Fibroblast of villous mesenchyme (primary cell): ENCODE data around the gene FBXL16. TPM values are rescaled to one million over a fixed set of nuclear protein-coding genes. Genes with fewer than 3 reads are reported as not detected.

Experiments used
- DNase-seq: peaks from one replicate; pipeline ENCODE4 v3.0.0-alpha.2; 2010; ENCODE audit warnings: low read depth
- H3K4me3 ChIP-seq: 2 replicates; pipeline ENCODE4 v1.5.1; 2011; ENCODE audit warnings: low read depth, mild to moderate bottlenecking, low read length
- total RNA-seq: library from RNA; depleted of rRNA; stranded (reverse); fragments of >200 nt; gene quantifications from 2 replicates; pipeline ENCODE4 v1.2.3, GENCODE V29; 2012
- TF ChIP-seq, protein P1 (sequence below): IDR thresholded peaks from 2 replicates; pipeline ENCODE4 v1.5.1; 2012; ENCODE audit warnings: low read depth, mild to moderate bottlenecking, low read length; ENCODE audit not compliant: insufficient read depth

FBXL16 gene
- total RNA-seq, 1 donor, result under 0.01 TPM

DNA sequence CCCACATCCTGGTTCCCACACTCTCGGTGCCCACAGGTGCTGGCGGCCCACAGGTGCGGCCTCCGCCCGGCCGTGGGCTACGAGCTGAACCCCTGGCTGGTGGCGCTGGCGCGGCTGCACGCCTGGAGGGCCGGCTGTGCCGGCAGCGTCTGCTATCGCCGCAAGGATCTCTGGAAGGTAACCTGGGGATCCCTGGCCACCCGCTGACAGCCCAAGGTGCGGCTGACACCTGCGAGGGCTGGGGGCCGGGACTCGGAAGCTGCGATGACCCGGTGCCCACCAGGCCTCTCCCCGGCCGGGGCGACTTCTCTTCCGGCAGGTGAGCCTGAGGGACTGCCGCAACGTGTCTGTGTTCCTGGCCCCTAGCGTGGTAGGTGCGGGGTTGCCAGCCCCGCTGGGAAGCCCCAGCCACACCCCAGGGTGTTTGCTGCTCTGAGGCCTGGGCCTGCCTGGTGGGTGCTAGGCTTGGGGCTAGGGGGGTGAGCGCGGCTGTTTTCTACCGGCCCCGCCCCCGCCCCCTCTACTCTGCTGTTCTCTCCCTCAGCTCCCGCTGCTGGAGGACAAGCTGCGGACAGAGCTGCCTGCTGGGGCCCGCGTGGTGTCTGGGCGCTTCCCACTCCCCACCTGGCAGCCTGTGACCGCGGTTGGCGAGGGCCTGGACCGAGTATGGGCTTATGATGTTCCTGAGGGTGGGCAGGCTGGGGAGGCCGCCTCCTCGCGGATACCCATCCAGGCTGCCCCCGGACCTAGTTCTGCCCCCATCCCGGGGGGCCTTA, 16.4 kb upstream of the FBXL16 start:
- TF ChIP-seq, protein P1, sequence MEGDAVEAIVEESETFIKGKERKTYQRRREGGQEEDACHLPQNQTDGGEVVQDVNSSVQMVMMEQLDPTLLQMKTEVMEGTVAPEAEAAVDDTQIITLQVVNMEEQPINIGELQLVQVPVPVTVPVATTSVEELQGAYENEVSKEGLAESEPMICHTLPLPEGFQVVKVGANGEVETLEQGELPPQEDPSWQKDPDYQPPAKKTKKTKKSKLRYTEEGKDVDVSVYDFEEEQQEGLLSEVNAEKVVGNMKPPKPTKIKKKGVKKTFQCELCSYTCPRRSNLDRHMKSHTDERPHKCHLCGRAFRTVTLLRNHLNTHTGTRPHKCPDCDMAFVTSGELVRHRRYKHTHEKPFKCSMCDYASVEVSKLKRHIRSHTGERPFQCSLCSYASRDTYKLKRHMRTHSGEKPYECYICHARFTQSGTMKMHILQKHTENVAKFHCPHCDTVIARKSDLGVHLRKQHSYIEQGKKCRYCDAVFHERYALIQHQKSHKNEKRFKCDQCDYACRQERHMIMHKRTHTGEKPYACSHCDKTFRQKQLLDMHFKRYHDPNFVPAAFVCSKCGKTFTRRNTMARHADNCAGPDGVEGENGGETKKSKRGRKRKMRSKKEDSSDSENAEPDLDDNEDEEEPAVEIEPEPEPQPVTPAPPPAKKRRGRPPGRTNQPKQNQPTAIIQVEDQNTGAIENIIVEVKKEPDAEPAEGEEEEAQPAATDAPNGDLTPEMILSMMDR, result no peak
- H3K4me3 ChIP-seq, result peak overlapping the region; percentile 71
- no peak for DNase-seq

DNA sequence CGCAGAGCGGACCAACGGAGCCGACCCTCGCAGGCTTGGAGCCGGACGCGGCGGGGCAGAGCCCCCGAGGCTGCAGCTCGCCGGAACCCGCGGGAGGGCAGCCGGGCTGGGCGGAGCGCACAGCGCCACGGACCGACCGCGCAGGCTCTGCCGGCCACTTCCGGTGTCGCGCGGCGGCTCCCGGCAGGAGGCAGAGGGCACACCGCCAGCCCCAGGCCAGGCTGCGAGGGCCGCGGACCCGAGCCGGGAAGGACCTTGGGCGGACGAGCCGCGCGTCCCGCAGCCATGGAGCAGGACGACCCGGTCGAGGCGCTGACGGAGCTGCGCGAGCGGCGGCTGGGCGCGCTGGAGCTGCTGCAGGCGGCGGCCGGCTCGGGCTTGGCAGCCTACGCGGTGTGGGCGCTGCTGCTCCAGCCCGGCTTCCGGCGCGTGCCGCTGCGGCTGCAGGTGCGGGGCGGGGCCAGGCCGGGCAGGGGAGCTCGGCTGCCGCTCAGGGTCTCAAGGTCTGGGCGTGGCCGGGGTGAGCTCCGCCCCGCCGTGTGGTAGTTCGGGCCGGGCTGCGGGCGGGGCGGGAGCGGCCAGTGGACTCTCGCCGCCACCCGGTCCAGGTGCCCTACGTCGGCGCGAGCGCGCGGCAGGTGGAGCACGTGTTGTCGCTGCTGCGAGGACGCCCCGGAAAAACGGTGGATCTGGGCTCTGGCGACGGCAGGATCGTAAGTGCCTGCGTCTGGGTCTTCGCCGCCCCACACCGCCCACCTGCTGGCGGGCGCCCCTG, 15.6 kb upstream of the FBXL16 start, which contains the start of gene ANTKMT:
Gene ANTKMT, plus strand, starts transcription at position 157 of the 775 bp plus-strand sequence. Its CDS starts 129 bp downstream, at position 286.
- peak within 1 kb of the TSS; percentile 71 for H3K4me3 ChIP-seq
- peak; percentile 68 for DNase-seq
- TF ChIP-seq, protein P1, result no peak

DNA sequence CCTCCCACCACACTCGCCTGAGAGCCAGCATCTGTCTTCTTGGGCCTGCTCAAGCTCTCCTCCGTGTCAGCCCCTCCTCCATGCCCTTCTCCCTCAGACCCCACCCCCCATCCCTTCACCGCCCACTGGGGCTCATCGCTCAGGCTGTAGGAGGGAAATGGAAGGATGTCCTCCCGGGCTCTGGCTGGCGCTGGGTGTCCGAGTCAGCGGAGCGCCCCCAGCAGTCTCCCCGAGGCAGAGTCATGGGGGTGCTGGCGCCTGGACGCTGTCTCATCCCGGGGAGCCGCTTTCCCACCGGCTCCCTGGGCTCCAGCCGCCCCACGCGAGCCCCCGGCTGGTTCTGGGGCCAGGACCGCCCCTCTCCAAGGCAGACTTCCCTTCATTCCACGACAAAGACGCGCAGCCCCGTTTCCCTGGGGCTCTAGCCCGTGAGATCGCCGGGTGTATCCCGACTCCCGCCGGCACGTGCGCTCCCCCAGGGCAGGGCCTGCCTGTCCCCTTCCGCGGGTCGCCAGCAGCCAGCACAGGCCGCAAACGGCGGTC, 14.9 kb upstream of the FBXL16 start:
- TF ChIP-seq, protein P1, result peak; percentile 13
- peak; percentile 83 for DNase-seq
- peak overlapping the region; percentile 71 for H3K4me3 ChIP-seq

DNA sequence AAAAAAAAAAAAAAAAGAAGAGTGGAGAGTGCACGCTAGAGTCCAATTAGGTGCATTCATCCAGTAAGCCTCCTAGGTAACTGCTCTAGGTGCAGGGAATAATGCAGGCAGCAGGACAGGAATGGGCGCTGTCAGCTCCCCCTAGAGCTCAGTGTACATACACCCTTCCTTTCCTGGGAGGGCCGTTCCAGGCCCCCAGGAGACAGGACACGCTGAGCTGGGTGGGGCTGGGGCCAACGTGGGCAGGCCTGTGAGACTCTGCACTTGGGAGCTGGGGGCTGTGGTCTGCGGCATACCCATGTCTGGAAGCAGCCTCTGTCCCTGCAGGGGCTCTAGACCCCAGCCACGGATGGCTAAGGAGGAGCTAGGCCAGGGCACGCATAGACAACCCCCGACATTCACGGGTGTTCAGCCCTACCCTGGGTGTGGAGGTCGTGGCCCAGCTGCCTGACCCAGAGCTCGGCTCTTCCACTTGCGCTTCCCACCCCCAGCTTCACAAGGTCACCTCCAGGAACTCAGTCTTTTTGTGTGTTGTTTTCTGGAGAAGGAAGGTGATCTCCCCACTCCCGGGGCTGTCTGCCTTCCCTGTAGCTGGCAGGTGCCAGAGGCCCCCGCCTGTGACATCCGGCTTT, 14.3 kb upstream of the FBXL16 start:
- TF ChIP-seq, protein P1, result peak; percentile 21
- DNase-seq, result no peak
- H3K4me3 ChIP-seq, result peak overlapping the region; percentile 71

DNA sequence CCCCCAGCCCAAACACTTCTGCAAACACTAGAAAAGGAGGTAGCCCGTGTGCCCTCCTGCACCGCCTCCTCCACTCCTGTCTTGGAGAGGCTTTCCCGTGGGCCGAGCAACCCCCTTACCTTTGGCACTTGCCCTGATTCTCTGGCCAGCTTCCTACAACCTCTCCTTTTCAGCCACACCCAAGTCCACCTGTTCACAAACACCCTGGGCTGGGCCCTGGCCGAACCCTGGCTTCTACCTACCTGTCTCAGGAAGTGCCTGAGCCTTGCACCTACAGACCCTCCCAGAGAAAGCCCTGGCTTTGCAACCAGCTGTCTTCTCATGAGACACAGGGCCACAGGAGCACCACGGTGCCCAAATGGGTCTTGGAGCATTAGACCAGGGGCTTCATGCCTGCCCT, 13.3 kb upstream of the FBXL16 start:
- no peak overlapping the region for H3K4me3 ChIP-seq
- TF ChIP-seq, protein P1, result no peak
- DNase-seq, result no peak

DNA sequence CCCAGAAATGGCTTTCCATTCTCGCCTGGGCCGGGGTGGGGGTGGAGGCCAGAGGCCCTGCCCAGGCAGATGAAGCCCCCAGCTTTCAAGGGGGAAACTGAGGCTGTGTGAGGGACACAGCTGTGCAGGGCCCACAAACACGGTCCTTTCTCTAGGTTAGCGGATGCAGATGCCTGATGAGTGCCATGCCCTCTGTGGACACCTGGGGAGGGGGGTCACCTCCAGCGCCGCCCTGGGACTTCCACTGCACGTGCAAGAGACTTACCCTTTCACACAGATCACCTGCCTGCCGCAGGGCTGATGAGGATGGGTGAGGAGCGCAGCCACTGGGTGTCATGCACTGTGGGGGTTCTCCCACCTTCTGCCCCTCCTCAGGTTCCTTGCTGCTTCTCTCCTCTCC, 12.8 kb upstream of the FBXL16 start:
- no peak for DNase-seq
- H3K4me3 ChIP-seq, result no peak overlapping the region
- TF ChIP-seq, protein P1, result no peak
